ENCODE measurements around the gene SHROOM4. TPM values are rescaled to one million over a fixed set of nuclear protein-coding genes. Genes with fewer than 3 reads are reported as not detected.

The SHROOM4 gene
- total RNA-seq, 4 donors from 2014 or later, result 8.6 to 15.1 (median 10.8) TPM

GRCh38 chrX:50853399-50853798, 39.4 kb upstream of the SHROOM4 start:
- ATAC-seq, result no peak
- TF ChIP-seq CTCF (IDR thresholded peaks at IDR 0.05) (no peak), POLR2A (IDR thresholded peaks at IDR 0.05) (no peak), POLR2AphosphoS5 (IDR thresholded peaks at IDR 0.05) (no peak), EP300 (IDR thresholded peaks at IDR 0.05) (no peak)
- Histone ChIP-seq H3K9me3 (no peaks in the 10 kb centered on the region), H3K27ac (no peak overlapping the region), H3K27me3 (no peaks in the 10 kb centered on the region), H3K36me3 (no peaks in the 10 kb centered on the region), H3K4me1 (no peaks in the 10 kb centered on the region), H3K4me3 (no peak overlapping the region)
- WGBS, 2 donors (ENCODE audit: low coverage in 1 of 2), result 29 to 67% methylated on average over 1 of the region's 1 CpG

GRCh38 chrX:50852524-50852923, 38.5 kb upstream of the SHROOM4 start:
- no peaks in the 10 kb centered on the region for H3K9me3 ChIP-seq
- no peaks in the 10 kb centered on the region for H3K27me3 ChIP-seq
- 86% methylated on average over 4 of the region's 4 CpGs; no CpG with 5 or more reads in 1 of the 2 donors for WGBS, 2 donors (ENCODE audit: low coverage in 1 of 2)
- H3K27ac ChIP-seq, result no peak overlapping the region
- ATAC-seq, result no peak
- no peak for TF ChIP-seq EP300 (IDR thresholded peaks at IDR 0.05)
- no peak for TF ChIP-seq POLR2A (IDR thresholded peaks at IDR 0.05)
- no peak for TF ChIP-seq CTCF (IDR thresholded peaks at IDR 0.05)
- no peak for TF ChIP-seq POLR2AphosphoS5 (IDR thresholded peaks at IDR 0.05)
- no peaks in the 10 kb centered on the region for H3K36me3 ChIP-seq
- H3K4me1 ChIP-seq, result no peaks in the 10 kb centered on the region
- H3K4me3 ChIP-seq, result no peak overlapping the region

- no peak overlapping the region for H3K27ac ChIP-seq
- no peaks in the 10 kb centered on the region for H3K4me1 ChIP-seq
- no peak overlapping the region for H3K4me3 ChIP-seq
- no peaks in the 10 kb centered on the region for H3K36me3 ChIP-seq
- TF ChIP-seq POLR2AphosphoS5 (IDR thresholded peaks at IDR 0.05) (no peak), EP300 (IDR thresholded peaks at IDR 0.05) (no peak)
- H3K27me3 ChIP-seq, result no peaks in the 10 kb centered on the region
- WGBS, 2 donors (ENCODE audit: low coverage in 1 of 2), result no CpG with 5 or more reads among the region's 4 CpGs
- ATAC-seq, result no peak
- H3K9me3 ChIP-seq, result no peaks in the 10 kb centered on the region
Measured at GRCh38 chrX:50842221-50842620, 28.2 kb upstream of the SHROOM4 start.

GRCh38 chrX:50839730-50840129, 25.7 kb upstream of the SHROOM4 start:
- H3K4me1 ChIP-seq, result no peaks in the 10 kb centered on the region

GRCh38 chrX:50838820-50839600, 25.0 kb upstream of the SHROOM4 start:
- TF ChIP-seq CTCF (IDR thresholded peaks at IDR 0.05) (no peak), EP300 (IDR thresholded peaks at IDR 0.05) (no peak), POLR2AphosphoS5 (IDR thresholded peaks at IDR 0.05) (no peak), POLR2A (IDR thresholded peaks at IDR 0.05) (no peak)
- H3K9me3 ChIP-seq, result no peaks in the 10 kb centered on the region
- H3K4me3 ChIP-seq, result no peak overlapping the region
- no peaks in the 10 kb centered on the region for H3K4me1 ChIP-seq
- no peak overlapping the region for H3K27ac ChIP-seq
- 40 to 75% methylated on average over 4 of the region's 5 CpGs for WGBS, 2 donors (ENCODE audit: low coverage in 1 of 2)
- H3K27me3 ChIP-seq, result no peaks in the 10 kb centered on the region
- ATAC-seq, result no peak
- no peaks in the 10 kb centered on the region for H3K36me3 ChIP-seq

More at GRCh38 chrX:50839730-50840129, 25.7 kb upstream of the SHROOM4 start:
- no peak overlapping the region for H3K27ac ChIP-seq
- no peak for ATAC-seq
- TF ChIP-seq POLR2A (IDR thresholded peaks at IDR 0.05) (no peak), CTCF (IDR thresholded peaks at IDR 0.05) (no peak), POLR2AphosphoS5 (IDR thresholded peaks at IDR 0.05) (no peak), EP300 (IDR thresholded peaks at IDR 0.05) (no peak)
- H3K4me3 ChIP-seq, result no peak overlapping the region
- H3K9me3 ChIP-seq, result no peaks in the 10 kb centered on the region
- no peaks in the 10 kb centered on the region for H3K27me3 ChIP-seq
- WGBS, 2 donors (ENCODE audit: low coverage in 1 of 2), result 100% methylated on average over 1 of the region's 2 CpGs; no CpG with 5 or more reads in 1 of the 2 donors
- no peaks in the 10 kb centered on the region for H3K36me3 ChIP-seq

All from gastroesophageal sphincter (tissue), 4 donors.